ENCODE data around the gene CDK2AP2.
"Not testable (repeated sequence)": the region's sequence is repeated elsewhere in the genome, so short reads cannot be mapped to it uniquely, and the experiment has no call there.

The CDK2AP2 gene, protein sequence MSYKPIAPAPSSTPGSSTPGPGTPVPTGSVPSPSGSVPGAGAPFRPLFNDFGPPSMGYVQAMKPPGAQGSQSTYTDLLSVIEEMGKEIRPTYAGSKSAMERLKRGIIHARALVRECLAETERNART

DNA sequence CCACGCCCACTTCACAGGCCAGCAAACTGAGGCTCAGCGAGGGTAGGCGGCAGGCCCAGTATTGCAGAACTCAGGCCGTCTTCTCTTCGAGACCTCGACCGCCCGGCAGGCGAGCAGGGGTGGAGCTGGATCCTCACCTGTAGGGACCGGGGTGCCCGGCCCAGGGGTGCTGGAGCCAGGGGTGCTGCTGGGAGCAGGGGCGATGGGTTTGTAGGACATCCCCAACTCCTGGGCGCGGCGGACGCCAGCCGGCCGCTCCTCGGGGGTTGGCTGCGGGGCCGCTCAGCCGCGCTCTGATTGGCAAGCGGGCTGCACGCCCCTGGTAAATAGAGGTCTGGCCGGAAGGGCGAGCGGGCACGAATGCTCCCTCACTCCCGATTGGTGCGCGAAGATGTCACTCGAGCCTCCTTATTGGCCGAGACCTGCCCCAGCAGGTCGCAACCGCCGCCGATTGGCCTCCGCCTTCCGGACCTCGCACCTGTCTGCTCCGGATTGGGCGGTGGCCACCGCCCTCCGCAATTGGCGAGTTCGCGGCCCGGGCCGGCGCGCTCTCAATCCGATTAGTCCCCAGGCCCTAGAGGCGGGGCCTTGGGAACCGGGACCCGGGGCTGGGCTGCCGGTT lies at the start of gene CDK2AP2:
Gene CDK2AP2 (minus strand): TSS at position 299 of the 622 bp plus-strand sequence. CDS start 80 bp downstream, at position 219.
- peaks cover 3% of the 10 kb centered on the region; the same call in 1 of the 2 replicates for H3K27me3 ChIP-seq (ENCODE audit: low read depth, low read length)
- H3K36me3 ChIP-seq (replicated peaks; ENCODE audit: low read depth, low read length): peaks cover 2% of the 10 kb centered on the region
- H3K4me1 ChIP-seq (ENCODE audit: low read length): peaks cover 30% of the 10 kb centered on the region
- H2AFZ ChIP-seq (ENCODE audit: low read depth, low read length): peak within 1 kb of the TSS; percentile 86
- peak within 1 kb of the TSS; percentile 74 for H3K9ac ChIP-seq (ENCODE audit: low read length)
- no peaks in the 10 kb centered on the region for H3K9me3 ChIP-seq (ENCODE audit: insufficient read depth, low read length)
- H3K4me3 ChIP-seq (ENCODE audit: low read length): peak within 1 kb of the TSS; percentile 82
- H4K20me1 ChIP-seq (ENCODE audit: insufficient read depth, low read length): peaks cover 11% of the 10 kb centered on the region
- H3K79me2 ChIP-seq (ENCODE audit: low read length): peaks cover 26% of the 10 kb centered on the region
- peak within 1 kb of the TSS; percentile 73 for H3K27ac ChIP-seq (ENCODE audit: low read length)
- peak within 1 kb of the TSS; percentile 95 for H3K4me2 ChIP-seq (ENCODE audit: low read length)
- TF ChIP-seq, protein P1, sequence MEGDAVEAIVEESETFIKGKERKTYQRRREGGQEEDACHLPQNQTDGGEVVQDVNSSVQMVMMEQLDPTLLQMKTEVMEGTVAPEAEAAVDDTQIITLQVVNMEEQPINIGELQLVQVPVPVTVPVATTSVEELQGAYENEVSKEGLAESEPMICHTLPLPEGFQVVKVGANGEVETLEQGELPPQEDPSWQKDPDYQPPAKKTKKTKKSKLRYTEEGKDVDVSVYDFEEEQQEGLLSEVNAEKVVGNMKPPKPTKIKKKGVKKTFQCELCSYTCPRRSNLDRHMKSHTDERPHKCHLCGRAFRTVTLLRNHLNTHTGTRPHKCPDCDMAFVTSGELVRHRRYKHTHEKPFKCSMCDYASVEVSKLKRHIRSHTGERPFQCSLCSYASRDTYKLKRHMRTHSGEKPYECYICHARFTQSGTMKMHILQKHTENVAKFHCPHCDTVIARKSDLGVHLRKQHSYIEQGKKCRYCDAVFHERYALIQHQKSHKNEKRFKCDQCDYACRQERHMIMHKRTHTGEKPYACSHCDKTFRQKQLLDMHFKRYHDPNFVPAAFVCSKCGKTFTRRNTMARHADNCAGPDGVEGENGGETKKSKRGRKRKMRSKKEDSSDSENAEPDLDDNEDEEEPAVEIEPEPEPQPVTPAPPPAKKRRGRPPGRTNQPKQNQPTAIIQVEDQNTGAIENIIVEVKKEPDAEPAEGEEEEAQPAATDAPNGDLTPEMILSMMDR (IDR thresholded peaks at IDR 0.05; ENCODE audit: low read depth, low read length): no peak
- no peak for TF ChIP-seq EZH2phosphoT487 (IDR thresholded peaks at IDR 0.05; ENCODE audit: low read depth)

DNA sequence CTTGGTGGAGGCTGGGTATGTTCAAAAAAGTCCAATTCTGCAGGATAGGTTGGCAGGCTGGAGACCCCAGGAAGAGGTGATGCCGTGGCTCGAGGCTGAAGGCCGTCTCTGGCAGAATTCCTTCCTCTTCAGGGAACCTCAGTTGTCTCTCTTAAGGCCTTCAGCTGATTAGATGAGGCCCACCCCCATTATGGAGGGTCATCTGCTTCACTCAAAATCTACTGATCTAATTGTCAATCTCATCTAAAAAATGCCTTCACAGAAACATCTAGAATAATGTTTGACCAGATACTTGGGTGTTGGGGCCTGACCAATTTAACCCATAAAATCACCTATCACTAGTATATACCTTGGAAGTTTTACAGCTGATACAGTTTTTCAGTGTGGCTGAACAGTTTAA lies 48.3 kb upstream of the CDK2AP2 start:
- H2AFZ ChIP-seq (ENCODE audit: low read depth, low read length): no peak overlapping the region
- H3K4me2 ChIP-seq (ENCODE audit: low read length): no peak overlapping the region
- no peak overlapping the region for H3K27ac ChIP-seq (ENCODE audit: low read length)
- no peaks in the 10 kb centered on the region for H3K36me3 ChIP-seq (replicated peaks; ENCODE audit: low read depth, low read length)
- no peak overlapping the region for H3K4me3 ChIP-seq (ENCODE audit: low read length)
- TF ChIP-seq, protein P1 (IDR thresholded peaks at IDR 0.05; ENCODE audit: low read depth, low read length): no peak
- no peak for TF ChIP-seq EZH2phosphoT487 (IDR thresholded peaks at IDR 0.05; ENCODE audit: low read depth)
- H3K27me3 ChIP-seq (ENCODE audit: low read depth, low read length): 0 out of 2 replicates have a peak, but pooled peaks cover 4% of the 10 kb centered on the region
- peaks cover 39% of the 10 kb centered on the region for H3K4me1 ChIP-seq (ENCODE audit: low read length)
- peaks cover 8% of the 10 kb centered on the region; the same call in 1 of the 2 replicates for H3K9me3 ChIP-seq (ENCODE audit: insufficient read depth, low read length)
- H3K9ac ChIP-seq (ENCODE audit: low read length): no peak overlapping the region
- no peaks in the 10 kb centered on the region for H4K20me1 ChIP-seq (ENCODE audit: insufficient read depth, low read length)
- H3K79me2 ChIP-seq (ENCODE audit: low read length): no peaks in the 10 kb centered on the region

DNA sequence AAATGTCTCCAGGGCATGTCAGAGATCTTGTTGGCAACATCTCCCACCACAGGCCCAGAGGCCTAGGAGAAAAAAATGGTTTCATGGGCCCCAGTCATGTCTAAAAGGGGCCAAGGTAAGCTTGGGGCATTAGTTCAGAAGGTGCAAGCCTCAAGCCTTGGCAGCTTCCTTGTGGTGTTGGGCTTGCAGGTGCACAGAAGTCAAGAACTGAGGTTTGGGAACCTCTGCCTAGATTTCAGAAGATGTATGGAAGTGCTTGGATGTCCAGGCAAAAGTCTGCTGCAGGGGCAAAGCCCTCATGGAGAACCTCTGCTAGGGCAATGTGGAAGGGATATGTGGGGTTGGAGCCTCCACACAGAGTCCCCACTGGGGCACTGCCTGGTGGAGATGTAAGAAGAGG lies 43.7 kb upstream of the CDK2AP2 start:
- H3K9ac ChIP-seq (ENCODE audit: low read length); H4K20me1 ChIP-seq (ENCODE audit: insufficient read depth, low read length); H3K27me3 ChIP-seq (ENCODE audit: low read depth, low read length); H2AFZ ChIP-seq (ENCODE audit: low read depth, low read length); H3K4me3 ChIP-seq (ENCODE audit: low read length); H3K4me2 ChIP-seq (ENCODE audit: low read length); H3K4me1 ChIP-seq (ENCODE audit: low read length); H3K36me3 ChIP-seq (replicated peaks; ENCODE audit: low read depth, low read length); H3K79me2 ChIP-seq (ENCODE audit: low read length); H3K27ac ChIP-seq (ENCODE audit: low read length): not testable (repeated sequence)
- peaks cover 12% of the 10 kb centered on the region; the same call in 1 of the 2 replicates for H3K9me3 ChIP-seq (ENCODE audit: insufficient read depth, low read length)

DNA sequence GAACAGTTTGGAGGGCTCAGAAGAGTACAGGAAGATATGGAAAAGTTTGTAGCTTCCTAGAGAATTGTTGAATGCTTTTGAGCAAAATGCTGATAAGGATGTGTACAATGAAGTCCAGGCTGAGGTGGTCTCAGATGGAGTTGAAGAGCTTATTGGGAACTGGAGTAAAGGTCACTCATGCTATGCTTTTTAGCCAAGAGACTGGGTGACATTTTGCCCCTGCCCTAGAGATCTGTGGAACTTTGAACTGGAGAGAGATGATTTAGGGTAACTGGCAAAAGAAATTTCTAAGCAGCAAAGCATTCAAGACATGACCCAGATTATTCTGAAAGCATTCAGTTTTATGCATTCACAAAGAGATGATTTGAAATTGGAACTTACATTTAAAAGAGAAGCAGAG lies 43.2 kb upstream of the CDK2AP2 start:
- no peak overlapping the region for H3K4me3 ChIP-seq (ENCODE audit: low read length)
- H3K9ac ChIP-seq (ENCODE audit: low read length): no peak overlapping the region
- no peak overlapping the region for H3K4me2 ChIP-seq (ENCODE audit: low read length)
- TF ChIP-seq, protein P1 (IDR thresholded peaks at IDR 0.05; ENCODE audit: low read depth, low read length): no peak
- no peak for TF ChIP-seq EZH2phosphoT487 (IDR thresholded peaks at IDR 0.05; ENCODE audit: low read depth)
- H3K36me3 ChIP-seq (replicated peaks; ENCODE audit: low read depth, low read length): no peaks in the 10 kb centered on the region
- no peaks in the 10 kb centered on the region for H4K20me1 ChIP-seq (ENCODE audit: insufficient read depth, low read length)
- no peaks in the 10 kb centered on the region for H3K4me1 ChIP-seq (ENCODE audit: low read length)
- no peaks in the 10 kb centered on the region for H3K79me2 ChIP-seq (ENCODE audit: low read length)
- H3K27me3 ChIP-seq (ENCODE audit: low read depth, low read length): peaks cover 11% of the 10 kb centered on the region
- no peak overlapping the region for H2AFZ ChIP-seq (ENCODE audit: low read depth, low read length)
- no peak overlapping the region for H3K27ac ChIP-seq (ENCODE audit: low read length)
- peaks cover 12% of the 10 kb centered on the region; the same call in 1 of the 2 replicates for H3K9me3 ChIP-seq (ENCODE audit: insufficient read depth, low read length)
